ENCODE data around the gene FAM227B. TPM values are rescaled to one million over a fixed set of nuclear protein-coding genes. Genes with fewer than 3 reads are reported as not detected.
"Not testable (repeated sequence)": the region's sequence is repeated elsewhere in the genome, so short reads cannot be mapped to it uniquely, and the experiment has no call there.

FAM227B gene
- total RNA-seq, 1 donor from 2014 or later = 4.5 TPM

DNA sequence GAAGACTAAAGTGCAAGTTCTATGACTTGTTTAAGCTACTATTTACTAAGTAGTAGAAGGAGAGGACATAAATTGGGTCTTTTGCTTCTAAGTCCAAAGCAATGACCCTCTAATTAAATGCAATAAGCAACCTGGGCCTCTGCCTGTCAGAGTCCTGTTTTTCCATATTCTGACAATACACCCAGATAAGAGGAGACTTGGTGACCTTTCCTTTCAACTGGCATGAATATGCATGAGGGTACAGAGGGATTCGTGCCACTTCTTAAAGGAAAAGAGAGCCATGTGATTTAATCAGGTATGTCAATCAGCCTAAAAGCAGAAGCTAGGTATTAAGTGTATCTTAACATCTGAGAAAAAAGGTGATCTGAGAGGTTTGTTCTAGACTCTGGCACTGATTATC is 248.3 kb downstream of the FAM227B start:
- Mint-ChIP-seq H3K36me3 (ENCODE audit: low read depth) (no peaks in the 10 kb centered on the region), H3K4me3 (no peak overlapping the region), H3K9me3 (no peaks in the 10 kb centered on the region), H3K4me1 (no peaks in the 10 kb centered on the region), H3K27ac (no peak overlapping the region), H3K27me3 (no peaks in the 10 kb centered on the region)
- DNase-seq (no peak), ATAC-seq (ENCODE audit: low read depth) (no peak)
- intact Hi-C loops (cut with micrococcal nuclease) = no loop called here
- TF ChIP-seq, protein P1, sequence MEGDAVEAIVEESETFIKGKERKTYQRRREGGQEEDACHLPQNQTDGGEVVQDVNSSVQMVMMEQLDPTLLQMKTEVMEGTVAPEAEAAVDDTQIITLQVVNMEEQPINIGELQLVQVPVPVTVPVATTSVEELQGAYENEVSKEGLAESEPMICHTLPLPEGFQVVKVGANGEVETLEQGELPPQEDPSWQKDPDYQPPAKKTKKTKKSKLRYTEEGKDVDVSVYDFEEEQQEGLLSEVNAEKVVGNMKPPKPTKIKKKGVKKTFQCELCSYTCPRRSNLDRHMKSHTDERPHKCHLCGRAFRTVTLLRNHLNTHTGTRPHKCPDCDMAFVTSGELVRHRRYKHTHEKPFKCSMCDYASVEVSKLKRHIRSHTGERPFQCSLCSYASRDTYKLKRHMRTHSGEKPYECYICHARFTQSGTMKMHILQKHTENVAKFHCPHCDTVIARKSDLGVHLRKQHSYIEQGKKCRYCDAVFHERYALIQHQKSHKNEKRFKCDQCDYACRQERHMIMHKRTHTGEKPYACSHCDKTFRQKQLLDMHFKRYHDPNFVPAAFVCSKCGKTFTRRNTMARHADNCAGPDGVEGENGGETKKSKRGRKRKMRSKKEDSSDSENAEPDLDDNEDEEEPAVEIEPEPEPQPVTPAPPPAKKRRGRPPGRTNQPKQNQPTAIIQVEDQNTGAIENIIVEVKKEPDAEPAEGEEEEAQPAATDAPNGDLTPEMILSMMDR (IDR thresholded peaks at IDR 0.05) = no peak
- ChIA-PET CTCF (no interaction called here), POLR2A (no interaction called here)

DNA sequence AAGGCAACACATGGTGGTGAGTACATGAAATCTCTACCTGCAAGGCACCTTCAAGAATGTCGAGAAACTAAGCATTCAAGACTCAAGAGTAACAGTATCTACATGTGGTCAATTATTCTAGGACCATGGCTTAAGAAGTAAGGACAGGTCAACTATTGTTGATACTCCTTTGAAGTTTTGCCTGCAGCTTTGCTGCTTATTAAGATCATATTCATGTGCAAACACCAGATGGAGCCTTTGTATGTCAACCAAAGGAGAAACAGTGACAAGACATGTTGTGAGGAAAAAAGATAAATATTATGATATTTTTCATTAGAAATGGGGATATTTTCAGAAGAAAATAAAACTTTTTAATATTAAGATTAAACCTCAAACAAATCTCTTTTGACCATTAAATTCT is 249.8 kb downstream of the FAM227B start:
- no peaks in the 10 kb centered on the region for H3K27me3 Mint-ChIP-seq
- POLR2A ChIA-PET = no interaction called here
- no peak for DNase-seq
- no peaks in the 10 kb centered on the region for H3K9me3 Mint-ChIP-seq
- CTCF ChIA-PET = no interaction called here
- H3K36me3 Mint-ChIP-seq (ENCODE audit: low read depth) = no peaks in the 10 kb centered on the region
- H3K4me3 Mint-ChIP-seq = no peak overlapping the region
- intact Hi-C loops (cut with micrococcal nuclease) = no loop called here
- no peak overlapping the region for H3K27ac Mint-ChIP-seq
- no peaks in the 10 kb centered on the region for H3K4me1 Mint-ChIP-seq
- no peak for ATAC-seq (ENCODE audit: low read depth)
- TF ChIP-seq, protein P1 (IDR thresholded peaks at IDR 0.05) = no peak

DNA sequence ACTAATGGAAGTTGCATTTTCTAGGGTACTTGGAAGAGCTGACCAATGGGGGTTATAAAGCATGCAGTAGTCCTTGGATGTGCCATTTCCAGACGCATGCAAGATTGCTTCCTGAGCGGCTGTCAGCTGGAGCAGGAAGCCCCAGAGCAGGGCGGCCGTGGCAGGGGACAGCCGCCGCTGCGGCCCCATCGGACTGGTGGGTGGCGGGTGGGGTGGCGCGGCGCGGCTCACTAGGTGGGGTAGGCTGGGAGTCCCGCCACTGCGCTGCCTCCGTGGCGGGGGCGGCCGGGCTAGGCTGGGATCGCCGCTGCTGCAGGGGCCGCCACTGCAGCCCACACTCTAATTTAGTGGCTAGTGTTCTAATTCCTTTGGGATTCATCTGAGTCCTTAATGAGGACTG is 254.1 kb downstream of the FAM227B start:
- ATAC-seq (ENCODE audit: low read depth) (no peak), DNase-seq (no peak)
- peaks cover 2% of the 10 kb centered on the region for H3K9me3 Mint-ChIP-seq
- no peaks in the 10 kb centered on the region for H3K27me3 Mint-ChIP-seq
- ChIA-PET CTCF (no interaction called here), POLR2A (no interaction called here)
- H3K4me1 Mint-ChIP-seq = no peaks in the 10 kb centered on the region
- no peak overlapping the region for H3K4me3 Mint-ChIP-seq
- H3K36me3 Mint-ChIP-seq (ENCODE audit: low read depth) = no peaks in the 10 kb centered on the region
- no peak overlapping the region for H3K27ac Mint-ChIP-seq
- intact Hi-C loops (cut with micrococcal nuclease) = no loop called here
- TF ChIP-seq, protein P1 (IDR thresholded peaks at IDR 0.05) = no peak

DNA sequence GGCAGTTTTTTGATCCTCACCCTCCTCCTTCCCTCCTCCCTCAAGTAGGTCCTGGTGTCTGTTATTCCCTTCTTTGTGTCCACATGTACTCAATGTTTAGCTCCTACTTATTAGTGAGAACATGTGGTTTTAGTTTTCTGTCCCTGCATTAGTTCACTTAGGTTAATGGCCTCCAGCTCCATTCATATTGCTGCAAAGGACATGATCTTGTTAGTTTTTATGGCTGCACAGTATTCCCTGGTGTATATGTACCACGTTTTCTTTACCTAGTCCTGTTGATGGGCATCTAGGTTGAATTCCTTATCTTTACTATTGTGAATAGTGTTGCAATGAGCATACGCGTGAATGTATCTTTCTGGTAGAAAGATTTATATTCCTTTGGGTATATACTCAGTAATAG is 259.2 kb downstream of the FAM227B start:
- H3K9me3 Mint-ChIP-seq = peaks cover 2% of the 10 kb centered on the region
- H3K4me3 Mint-ChIP-seq = no peak overlapping the region
- intact Hi-C loops (cut with micrococcal nuclease) = no loop called here
- H3K36me3 Mint-ChIP-seq (ENCODE audit: low read depth) = no peaks in the 10 kb centered on the region
- no peaks in the 10 kb centered on the region for H3K4me1 Mint-ChIP-seq
- TF ChIP-seq, protein P1 (IDR thresholded peaks at IDR 0.05) = no peak
- POLR2A ChIA-PET = no interaction called here
- H3K27me3 Mint-ChIP-seq = no peaks in the 10 kb centered on the region
- CTCF ChIA-PET = no interaction called here
- no peak overlapping the region for H3K27ac Mint-ChIP-seq
- no peak for ATAC-seq (ENCODE audit: low read depth)
- DNase-seq = no peak

DNA sequence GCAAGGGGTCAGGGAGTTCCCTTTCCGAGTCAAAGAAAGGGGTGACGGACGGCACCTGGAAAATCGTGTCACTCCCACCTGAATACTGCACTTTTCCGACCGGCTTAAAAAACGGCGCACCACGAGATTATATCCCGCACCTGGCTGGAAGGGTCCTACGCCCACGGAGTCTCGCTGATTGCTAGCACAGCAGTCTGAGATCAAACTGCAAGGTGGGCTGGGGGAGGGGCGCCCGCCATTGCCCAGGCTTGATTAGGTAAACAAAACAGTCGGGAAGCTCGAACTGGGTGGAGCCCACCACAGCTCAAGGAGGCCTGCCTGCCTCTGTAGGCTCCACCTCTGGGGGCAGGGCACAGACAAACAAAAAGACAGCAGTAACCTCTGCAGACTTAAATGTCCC is 266.2 kb downstream of the FAM227B start:
- DNase-seq; H3K36me3 Mint-ChIP-seq (ENCODE audit: low read depth); H3K9me3 Mint-ChIP-seq; CTCF ChIA-PET; H3K27me3 Mint-ChIP-seq; ATAC-seq (ENCODE audit: low read depth); H3K27ac Mint-ChIP-seq; intact Hi-C loops (cut with micrococcal nuclease); H3K4me1 Mint-ChIP-seq; H3K4me3 Mint-ChIP-seq; POLR2A ChIA-PET: not testable (repeated sequence)

DNA sequence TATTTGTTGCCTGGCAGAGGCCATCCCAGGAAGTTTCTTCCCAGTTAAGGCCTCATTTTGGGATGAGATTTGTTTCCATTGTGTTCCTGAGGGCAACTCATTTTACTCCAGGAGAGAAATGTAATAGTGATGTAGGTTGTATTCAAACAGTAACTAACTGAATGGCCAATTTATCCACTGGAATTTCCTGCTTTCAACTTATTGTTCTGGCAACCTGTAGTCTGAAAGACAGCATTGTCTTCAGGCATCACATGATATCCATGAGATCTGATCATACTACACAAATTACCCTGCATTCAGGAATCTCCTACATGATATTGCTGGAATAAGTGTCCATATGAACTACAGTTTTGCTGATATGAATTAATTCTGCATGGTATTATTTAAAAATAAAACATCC is 277.1 kb downstream of the FAM227B start:
- peaks cover 28% of the 10 kb centered on the region for H3K36me3 Mint-ChIP-seq (ENCODE audit: low read depth)

More for the DNA sequence above, 277.1 kb downstream of the FAM227B start:
- H3K27me3 Mint-ChIP-seq = no peaks in the 10 kb centered on the region
- CTCF ChIA-PET = no interaction called here
- H3K4me1 Mint-ChIP-seq = no peaks in the 10 kb centered on the region
- DNase-seq (no peak), ATAC-seq (ENCODE audit: low read depth) (no peak)
- intact Hi-C loops (cut with micrococcal nuclease) = no loop called here
- POLR2A ChIA-PET = no interaction called here
- H3K27ac Mint-ChIP-seq = no peak overlapping the region
- TF ChIP-seq, protein P1 (IDR thresholded peaks at IDR 0.05) = no peak
- H3K9me3 Mint-ChIP-seq = peaks cover 3% of the 10 kb centered on the region
- H3K4me3 Mint-ChIP-seq = no peak overlapping the region

All from activated B cell treated with CpG ODN at 0.5 μM for 24 hours (primary cell).